Measurements from ENCODE around the gene GH2.

GH2 gene

GRCh38 chr17:63842540-63843386 is 39.0 kb downstream of the GH2 start, which contains the start of gene SMARCD2:
Gene SMARCD2 (minus strand): TSS chr17:63842685. CDS start chr17:63842674, 11 bp downstream.
- H4K20me1 ChIP-seq (ENCODE audit: insufficient read depth, low read length) = no peaks in the 10 kb centered on the region
- H3F3A ChIP-seq (ENCODE audit: insufficient read depth, low read length) = 0 out of 2 replicates have a peak, but pooled peaks cover 6% of the 10 kb centered on the region
- no peaks in the 10 kb centered on the region for H3K9me3 ChIP-seq (ENCODE audit: low read length)
- H3K4me3 ChIP-seq (ENCODE audit: low read depth, low read length, poor library complexity, severe bottlenecking) = peak within 1 kb of the TSS; percentile 95
- no peaks in the 10 kb centered on the region for H3K27me3 ChIP-seq (ENCODE audit: insufficient read depth, low read length)
- peaks cover 2% of the 10 kb centered on the region; the same call in 1 of the 2 replicates for H3K36me3 ChIP-seq (ENCODE audit: insufficient read depth, low read length)
- peak within 1 kb of the TSS; percentile 89 for H3K9ac ChIP-seq (ENCODE audit: low read length)
- peak within 1 kb of the TSS; percentile 83 for H3K4me2 ChIP-seq (ENCODE audit: low read length)
- peak within 1 kb of the TSS; percentile 75 for H3K27ac ChIP-seq (ENCODE audit: low read depth, low read length, poor library complexity, severe bottlenecking)
- no peaks in the 10 kb centered on the region for H3K9me2 ChIP-seq (ENCODE audit: low read depth, low read length)
- TF ChIP-seq EZH2 (IDR thresholded peaks at IDR 0.05; ENCODE audit: borderline replicate concordance, low read length) (no peak), CTCF (IDR thresholded peaks at IDR 0.05; ENCODE audit: low read length) (no peak)
- H3K4me1 ChIP-seq (ENCODE audit: insufficient read depth, low read length, severe bottlenecking) = peaks cover 48% of the 10 kb centered on the region
- no peak within 1 kb of the TSS for H2AFZ ChIP-seq (ENCODE audit: low read length)
- H3K79me2 ChIP-seq (ENCODE audit: insufficient read depth, low read length) = peaks cover 36% of the 10 kb centered on the region

- Histone ChIP-seq H3K4me1 (ENCODE audit: insufficient read depth, low read length, severe bottlenecking) (peaks cover 49% of the 10 kb centered on the region), H2AFZ (ENCODE audit: low read length) (no peak overlapping the region), H4K20me1 (ENCODE audit: insufficient read depth, low read length) (no peaks in the 10 kb centered on the region), H3K4me3 (ENCODE audit: low read depth, low read length, poor library complexity, severe bottlenecking) (peak overlapping the region; percentile 95), H3K9me3 (ENCODE audit: low read length) (no peaks in the 10 kb centered on the region), H3K79me2 (ENCODE audit: insufficient read depth, low read length) (peaks cover 36% of the 10 kb centered on the region), H3K27me3 (ENCODE audit: insufficient read depth, low read length) (no peaks in the 10 kb centered on the region), H3K36me3 (ENCODE audit: insufficient read depth, low read length) (peaks cover 8% of the 10 kb centered on the region; the same call in 1 of the 2 replicates), H3K27ac (ENCODE audit: low read depth, low read length, poor library complexity, severe bottlenecking) (peak overlapping the region; percentile 44), H3K4me2 (ENCODE audit: low read length) (peak overlapping the region; percentile 83), H3K9me2 (ENCODE audit: low read depth, low read length) (no peaks in the 10 kb centered on the region), H3F3A (ENCODE audit: insufficient read depth, low read length) (0 out of 2 replicates have a peak, but pooled peaks cover 6% of the 10 kb centered on the region), H3K9ac (ENCODE audit: low read length) (peak overlapping the region; percentile 89)
- no peak for TF ChIP-seq CTCF (IDR thresholded peaks at IDR 0.05; ENCODE audit: low read length)
- no peak for TF ChIP-seq EZH2 (IDR thresholded peaks at IDR 0.05; ENCODE audit: borderline replicate concordance, low read length)
Measured at GRCh38 chr17:63842173-63842539, 39.6 kb downstream of the GH2 start.

- peaks cover 14% of the 10 kb centered on the region; the same call in 1 of the 2 replicates for H3K36me3 ChIP-seq (ENCODE audit: insufficient read depth, low read length)
- peak overlapping the region; percentile 89 for H3K9ac ChIP-seq (ENCODE audit: low read length)
- peak overlapping the region; percentile 83 for H3K4me2 ChIP-seq (ENCODE audit: low read length)
- no peaks in the 10 kb centered on the region for H3K9me3 ChIP-seq (ENCODE audit: low read length)
- no peaks in the 10 kb centered on the region for H3K27me3 ChIP-seq (ENCODE audit: insufficient read depth, low read length)
- H2AFZ ChIP-seq (ENCODE audit: low read length) = no peak overlapping the region
- H4K20me1 ChIP-seq (ENCODE audit: insufficient read depth, low read length) = no peaks in the 10 kb centered on the region
- TF ChIP-seq EZH2 (IDR thresholded peaks at IDR 0.05; ENCODE audit: borderline replicate concordance, low read length) (no peak), CTCF (IDR thresholded peaks at IDR 0.05; ENCODE audit: low read length) (no peak)
- peak overlapping the region; percentile 44 for H3K27ac ChIP-seq (ENCODE audit: low read depth, low read length, poor library complexity, severe bottlenecking)
- no peaks in the 10 kb centered on the region for H3K9me2 ChIP-seq (ENCODE audit: low read depth, low read length)
- 0 out of 2 replicates have a peak, but pooled peaks cover 6% of the 10 kb centered on the region for H3F3A ChIP-seq (ENCODE audit: insufficient read depth, low read length)
- peak overlapping the region; percentile 95 for H3K4me3 ChIP-seq (ENCODE audit: low read depth, low read length, poor library complexity, severe bottlenecking)
- H3K79me2 ChIP-seq (ENCODE audit: insufficient read depth, low read length) = peaks cover 36% of the 10 kb centered on the region
- H3K4me1 ChIP-seq (ENCODE audit: insufficient read depth, low read length, severe bottlenecking) = peaks cover 49% of the 10 kb centered on the region
Measured at GRCh38 chr17:63841350-63842172, 40.2 kb downstream of the GH2 start.

Measured in OCI-LY1 (cell line).